NT2/D1 (cell line): ENCODE data around the gene SLIT1.

Experiments used
- SUZ12 ChIP-seq: IDR thresholded peaks from 2 replicates; pipeline ENCODE4 v1.6.1; 2011; ENCODE audit not compliant: insufficient read length, insufficient read depth; ENCODE audit errors: extremely low read depth
- YY1 ChIP-seq: IDR thresholded peaks from 2 replicates; pipeline ENCODE4 v1.6.1; 2011; ENCODE audit not compliant: insufficient read length, insufficient read depth
- ZNF274 ChIP-seq: IDR thresholded peaks from 2 replicates; pipeline ENCODE4 v1.6.1; 2011; ENCODE audit warnings: mild to moderate bottlenecking, low read depth, low read length

DNA sequence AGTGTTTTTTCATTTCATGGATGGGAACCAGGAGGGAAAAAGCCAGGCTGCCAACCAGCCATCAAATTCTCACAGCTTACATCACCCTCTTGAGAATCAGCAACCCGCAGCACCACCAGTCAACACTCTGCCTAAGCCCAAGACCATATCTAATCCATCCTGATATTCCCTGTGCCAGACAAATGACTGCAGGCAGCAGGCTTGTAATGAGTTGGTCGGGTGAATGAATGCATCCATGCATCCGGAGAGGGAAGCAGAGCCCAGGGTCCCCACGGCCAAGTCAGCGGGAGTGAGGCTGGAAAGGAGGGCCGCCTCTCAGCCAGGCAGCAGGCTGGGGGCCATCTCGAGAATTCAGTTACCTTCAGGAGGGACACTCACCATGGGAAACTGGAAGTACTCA is 46.9 kb downstream of the SLIT1 start:
- no peak for TF ChIP-seq YY1
- no peak for TF ChIP-seq ZNF274
- no peak for TF ChIP-seq SUZ12
